Skeletal muscle tissue (tissue), 5 donors: ENCODE data around the gene FCRLB. TPM values are rescaled to one million over a fixed set of nuclear protein-coding genes. Genes with fewer than 3 reads are reported as not detected.
"Not testable (repeated sequence)": the region's sequence is repeated elsewhere in the genome, so short reads cannot be mapped to it uniquely, and the experiment has no call there.

Source experiments
- H3K27ac ChIP-seq: one replicate; pipeline ENCODE4 v1.7.0; 2013; ENCODE audit warnings: mild to moderate bottlenecking, low read depth, low read length, inconsistent platforms
- H3K27me3 ChIP-seq, 3 donors: one replicate each; pipeline ENCODE4 v1.7.0; 2013; ENCODE audit warnings: low read length in 3 of 3; ENCODE audit not compliant: control insufficient read depth in 3 of 3, insufficient read depth in 3 of 3
- H3K36me3 ChIP-seq, 3 donors: one replicate each; pipeline ENCODE4 v1.7.0; 2013; ENCODE audit warnings: low read length in 3 of 3; ENCODE audit not compliant: control insufficient read depth in 3 of 3, insufficient read depth in 3 of 3
- H3K4me1 ChIP-seq, 3 donors: one replicate each; pipeline ENCODE4 v1.7.0; 2013; ENCODE audit warnings: low read length in 3 of 3, mild to moderate bottlenecking in 3 of 3; ENCODE audit not compliant: control insufficient read depth in 3 of 3, insufficient read depth in 3 of 3
- H3K4me3 ChIP-seq, 3 donors: one replicate each; pipeline ENCODE4 v1.7.0; 2013; ENCODE audit warnings: low read length in 3 of 3
- H3K9ac ChIP-seq, 3 donors: one replicate each; pipeline ENCODE4 v1.7.0; 2013; ENCODE audit warnings: low read length in 3 of 3, mild to moderate bottlenecking in 3 of 3, moderate library complexity in 2 of 3, low read depth in 1 of 3
- H3K9me3 ChIP-seq, 3 donors: one replicate each; pipeline ENCODE4 v1.7.0; 2013; ENCODE audit warnings: low read length in 3 of 3; ENCODE audit not compliant: control insufficient read depth in 3 of 3
- small RNA-seq: library from RNA; depleted of rRNA; stranded (forward); fragments of <200 nt; gene quantifications from one replicate; pipeline ENCODE3, GENCODE V24; 2014
- total RNA-seq: library from RNA; depleted of rRNA; stranded (reverse); fragments of >200 nt; gene quantifications from one replicate; pipeline ENCODE4 v1.2.3, GENCODE V29; 2014
- donor health status: Osteomylitis.

Gene FCRLB
- total RNA-seq, 1 donor from 2014 or later: 1.0 TPM

- H3K9me3 ChIP-seq: no peaks in the 10 kb centered on the region
- no peak overlapping the region for H3K9ac ChIP-seq
- H3K27me3 ChIP-seq: no peaks in the 10 kb centered on the region
- peaks cover 16 to 19% (median 16%) of the 10 kb centered on the region in 3 donors for H3K4me1 ChIP-seq
- no peak overlapping the region for H3K4me3 ChIP-seq
- no peaks in the 10 kb centered on the region for H3K36me3 ChIP-seq
- H3K27ac ChIP-seq: no peak overlapping the region
Measured at GRCh38 chr1:161768986-161769672, 47.8 kb downstream of the FCRLB start.

- H3K36me3 ChIP-seq, H3K27me3 ChIP-seq, H3K9ac ChIP-seq, H3K9me3 ChIP-seq, H3K4me3 ChIP-seq, H3K27ac ChIP-seq: not testable (repeated sequence)
- H3K4me1 ChIP-seq: peaks cover 16 to 19% (median 16%) of the 10 kb centered on the region in 3 donors
Measured at GRCh38 chr1:161769673-161770045, 48.3 kb downstream of the FCRLB start.

- no peak overlapping the region for H3K4me3 ChIP-seq
- no peaks in the 10 kb centered on the region for H3K27me3 ChIP-seq
- no peaks in the 10 kb centered on the region for H3K9me3 ChIP-seq
- H3K4me1 ChIP-seq: peaks cover 16 to 19% (median 16%) of the 10 kb centered on the region in 3 donors
- H3K36me3 ChIP-seq: no peaks in the 10 kb centered on the region
- H3K27ac ChIP-seq: no peak overlapping the region
- no peak overlapping the region for H3K9ac ChIP-seq
Measured at GRCh38 chr1:161770250-161770649, 48.9 kb downstream of the FCRLB start.

- Histone ChIP-seq H3K36me3 (no peaks in the 10 kb centered on the region), H3K4me1 (peaks cover 16 to 19% (median 16%) of the 10 kb centered on the region in 3 donors), H3K27me3 (no peaks in the 10 kb centered on the region), H3K27ac (peak overlapping the region; percentile 51), H3K9ac (no peak overlapping the region), H3K4me3 (no peak overlapping the region), H3K9me3 (no peaks in the 10 kb centered on the region)
Measured at GRCh38 chr1:161771161-161771560, 49.8 kb downstream of the FCRLB start.

GRCh38 chr1:161771973-161772372 lies 50.6 kb downstream of the FCRLB start:
- peak overlapping the region in 1 of 3 donors; percentile 7 for H3K9ac ChIP-seq
- H3K4me1 ChIP-seq: peaks cover 11 to 13% (median 13%) of the 10 kb centered on the region in 3 donors
- no peaks in the 10 kb centered on the region for H3K9me3 ChIP-seq
- peak overlapping the region; percentile 51 for H3K27ac ChIP-seq
- H3K36me3 ChIP-seq: no peaks in the 10 kb centered on the region
- no peak overlapping the region for H3K4me3 ChIP-seq
- H3K27me3 ChIP-seq: no peaks in the 10 kb centered on the region

GRCh38 chr1:161772397-161772796 lies 51.1 kb downstream of the FCRLB start:
- Histone ChIP-seq H3K4me1 (peaks cover 8 to 10% (median 9%) of the 10 kb centered on the region in 3 donors), H3K9ac (peak overlapping the region in 1 of 3 donors; percentile 7), H3K27me3 (no peaks in the 10 kb centered on the region), H3K4me3 (no peak overlapping the region), H3K9me3 (no peaks in the 10 kb centered on the region), H3K36me3 (no peaks in the 10 kb centered on the region), H3K27ac (peak overlapping the region; percentile 51)

GRCh38 chr1:161773791-161774190 lies 52.4 kb downstream of the FCRLB start:
- Histone ChIP-seq H3K27ac (no peak overlapping the region), H3K4me3 (no peak overlapping the region), H3K9me3 (no peaks in the 10 kb centered on the region), H3K27me3 (no peaks in the 10 kb centered on the region), H3K9ac (no peak overlapping the region), H3K36me3 (no peaks in the 10 kb centered on the region), H3K4me1 (peaks cover 0 to 8% (median 5%) of the 10 kb centered on the region in 3 donors)

- H3K36me3 ChIP-seq: peaks cover 0 to 5% (median 5%) of the 10 kb centered on the region in 3 donors
- no peak overlapping the region for H3K9ac ChIP-seq
- peaks cover 0 to 5% (median 0%) of the 10 kb centered on the region in 3 donors for H3K4me1 ChIP-seq
- H3K27ac ChIP-seq: no peak overlapping the region
- H3K27me3 ChIP-seq: no peaks in the 10 kb centered on the region
- H3K4me3 ChIP-seq: no peak overlapping the region
- H3K9me3 ChIP-seq: no peaks in the 10 kb centered on the region
Measured at GRCh38 chr1:161777261-161777660, 55.9 kb downstream of the FCRLB start.

Small RNAs within 50 kb of the gene (small RNA-seq; reads per million reads assigned to genes)
- gene RF00019 (not detected), gene RN7SL466P (not detected)

Other genes with a start within 250 kb of the FCRLB start
- 12.0 TPM for gene FCGR2A, start 216.1 kb upstream of the FCRLB start, total RNA-seq
- 0.52 TPM for gene HSPA6, start 197.0 kb upstream of the FCRLB start, total RNA-seq
- gene FCGR3A, start 171.7 kb upstream of the FCRLB start, total RNA-seq: 1.6 TPM
- 2.6 TPM for gene FCGR3B, start 90.4 kb upstream of the FCRLB start, total RNA-seq
- 0.52 TPM for gene FCGR2B, start 58.4 kb upstream of the FCRLB start, total RNA-seq
- gene FCRLA, start 14.3 kb upstream of the FCRLB start, total RNA-seq: 1.0 TPM
- gene DUSP12, start 28.2 kb downstream of the FCRLB start, total RNA-seq: 35.5 TPM
- 14.6 TPM for gene ATF6, start 44.8 kb downstream of the FCRLB start, total RNA-seq